Ishikawa (cell line): ENCODE results near the gene SDR42E1.

ENCODE experiments used
- CEBPB ChIP-seq: IDR thresholded peaks from 2 replicates; pipeline ENCODE4 v1.6.1; 2012
- CREB1 ChIP-seq: IDR thresholded peaks from 2 replicates; pipeline ENCODE4 v1.6.1; 2012; ENCODE audit warnings: low read depth
- EGR1 ChIP-seq: IDR thresholded peaks from 2 replicates; pipeline ENCODE4 v1.6.1; 2012
- EP300 ChIP-seq: IDR thresholded peaks from 2 replicates; pipeline ENCODE4 v1.6.1; 2012; ENCODE audit warnings: borderline replicate concordance
- FOXM1 ChIP-seq: IDR thresholded peaks from 2 replicates; pipeline ENCODE4 v1.6.1; 2012; ENCODE audit warnings: low read depth, borderline replicate concordance
- NFIC ChIP-seq: IDR thresholded peaks from 2 replicates; pipeline ENCODE4 v1.6.1; 2012
- RAD21 ChIP-seq: IDR thresholded peaks from 2 replicates; pipeline ENCODE4 v1.6.1; 2012; ENCODE audit warnings: low read depth
- TAF1 ChIP-seq: IDR thresholded peaks from 2 replicates; pipeline ENCODE4 v1.6.1; 2012; ENCODE audit warnings: low read depth, mild to moderate bottlenecking
- TCF12 ChIP-seq: IDR thresholded peaks from 2 replicates; pipeline ENCODE4 v1.6.1; 2012; ENCODE audit warnings: low read depth
- TEAD4 ChIP-seq: IDR thresholded peaks from 2 replicates; pipeline ENCODE4 v1.6.1; 2012
- YY1 ChIP-seq: IDR thresholded peaks from 2 replicates; pipeline ENCODE4 v1.6.1; 2012; ENCODE audit warnings: low read depth
- ZBTB7A ChIP-seq: IDR thresholded peaks from 2 replicates; pipeline ENCODE4 v1.6.1; 2012; ENCODE audit warnings: low read depth
- TF ChIP-seq, protein P1 (sequence below): IDR thresholded peaks from 2 replicates; pipeline ENCODE4 v1.6.1; 2012; ENCODE audit warnings: low read depth, mild to moderate bottlenecking
- TF ChIP-seq, protein P2 (sequence below): IDR thresholded peaks from 2 replicates; pipeline ENCODE4 v1.6.1; 2012
- TF ChIP-seq, protein P3 (sequence below): IDR thresholded peaks from 2 replicates; pipeline ENCODE4 v1.6.1; 2012

Gene SDR42E1

DNA sequence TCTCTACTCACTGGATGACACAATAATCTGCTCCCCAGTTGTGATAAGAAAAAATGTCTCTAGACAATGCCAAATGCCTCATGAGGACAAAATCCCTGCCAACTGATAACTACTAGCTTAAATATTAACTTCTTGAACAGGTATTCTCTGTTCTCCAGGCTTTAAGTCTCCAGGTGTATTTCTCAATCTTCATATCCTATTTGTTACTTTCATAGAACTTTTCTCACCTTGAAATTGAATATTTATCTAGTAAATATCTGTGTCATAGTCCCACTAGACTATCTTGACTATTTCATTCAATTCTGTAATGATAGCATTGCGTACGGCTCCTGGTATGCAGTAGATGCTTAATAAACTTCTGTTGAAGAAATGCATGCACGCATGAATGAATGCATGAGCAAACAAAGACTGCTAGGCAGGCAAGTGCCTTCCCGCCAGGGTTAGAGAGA is 39.7 kb upstream of the SDR42E1 start:
- TF ChIP-seq EGR1 (no peak), ZBTB7A (no peak), CREB1 (no peak)

DNA sequence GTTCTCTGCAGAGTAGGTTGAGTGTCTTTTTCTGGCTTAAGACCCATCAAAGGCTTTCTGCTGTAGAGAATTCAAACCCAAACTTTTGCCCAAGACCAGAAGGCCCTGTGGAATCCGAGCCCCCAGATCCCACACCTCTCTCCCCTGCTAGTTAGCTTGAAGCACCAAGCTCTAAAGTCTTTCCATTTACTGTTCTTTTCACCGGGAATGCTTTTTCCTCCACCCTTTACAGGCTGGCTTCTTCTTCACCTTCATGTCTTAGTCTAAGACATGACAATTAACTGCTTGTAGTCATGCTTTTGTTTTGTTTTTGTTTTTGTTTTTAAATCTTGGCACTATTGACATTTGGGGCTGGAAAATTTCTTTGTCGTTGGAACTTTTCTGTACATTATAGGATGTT is 39.2 kb upstream of the SDR42E1 start:
- TF ChIP-seq NFIC, result no peak
- no peak for TF ChIP-seq TAF1
- TF ChIP-seq, protein P1, sequence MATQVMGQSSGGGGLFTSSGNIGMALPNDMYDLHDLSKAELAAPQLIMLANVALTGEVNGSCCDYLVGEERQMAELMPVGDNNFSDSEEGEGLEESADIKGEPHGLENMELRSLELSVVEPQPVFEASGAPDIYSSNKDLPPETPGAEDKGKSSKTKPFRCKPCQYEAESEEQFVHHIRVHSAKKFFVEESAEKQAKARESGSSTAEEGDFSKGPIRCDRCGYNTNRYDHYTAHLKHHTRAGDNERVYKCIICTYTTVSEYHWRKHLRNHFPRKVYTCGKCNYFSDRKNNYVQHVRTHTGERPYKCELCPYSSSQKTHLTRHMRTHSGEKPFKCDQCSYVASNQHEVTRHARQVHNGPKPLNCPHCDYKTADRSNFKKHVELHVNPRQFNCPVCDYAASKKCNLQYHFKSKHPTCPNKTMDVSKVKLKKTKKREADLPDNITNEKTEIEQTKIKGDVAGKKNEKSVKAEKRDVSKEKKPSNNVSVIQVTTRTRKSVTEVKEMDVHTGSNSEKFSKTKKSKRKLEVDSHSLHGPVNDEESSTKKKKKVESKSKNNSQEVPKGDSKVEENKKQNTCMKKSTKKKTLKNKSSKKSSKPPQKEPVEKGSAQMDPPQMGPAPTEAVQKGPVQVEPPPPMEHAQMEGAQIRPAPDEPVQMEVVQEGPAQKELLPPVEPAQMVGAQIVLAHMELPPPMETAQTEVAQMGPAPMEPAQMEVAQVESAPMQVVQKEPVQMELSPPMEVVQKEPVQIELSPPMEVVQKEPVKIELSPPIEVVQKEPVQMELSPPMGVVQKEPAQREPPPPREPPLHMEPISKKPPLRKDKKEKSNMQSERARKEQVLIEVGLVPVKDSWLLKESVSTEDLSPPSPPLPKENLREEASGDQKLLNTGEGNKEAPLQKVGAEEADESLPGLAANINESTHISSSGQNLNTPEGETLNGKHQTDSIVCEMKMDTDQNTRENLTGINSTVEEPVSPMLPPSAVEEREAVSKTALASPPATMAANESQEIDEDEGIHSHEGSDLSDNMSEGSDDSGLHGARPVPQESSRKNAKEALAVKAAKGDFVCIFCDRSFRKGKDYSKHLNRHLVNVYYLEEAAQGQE, result no peak
- TF ChIP-seq TEAD4, result no peak
- TF ChIP-seq EP300, result no peak
- no peak for TF ChIP-seq ZBTB7A
- no peak for TF ChIP-seq FOXM1
- no peak for TF ChIP-seq TCF12
- TF ChIP-seq, protein P2, sequence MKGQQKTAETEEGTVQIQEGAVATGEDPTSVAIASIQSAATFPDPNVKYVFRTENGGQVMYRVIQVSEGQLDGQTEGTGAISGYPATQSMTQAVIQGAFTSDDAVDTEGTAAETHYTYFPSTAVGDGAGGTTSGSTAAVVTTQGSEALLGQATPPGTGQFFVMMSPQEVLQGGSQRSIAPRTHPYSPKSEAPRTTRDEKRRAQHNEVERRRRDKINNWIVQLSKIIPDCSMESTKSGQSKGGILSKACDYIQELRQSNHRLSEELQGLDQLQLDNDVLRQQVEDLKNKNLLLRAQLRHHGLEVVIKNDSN, result no peak
- no peak for TF ChIP-seq YY1
- TF ChIP-seq, protein P3, sequence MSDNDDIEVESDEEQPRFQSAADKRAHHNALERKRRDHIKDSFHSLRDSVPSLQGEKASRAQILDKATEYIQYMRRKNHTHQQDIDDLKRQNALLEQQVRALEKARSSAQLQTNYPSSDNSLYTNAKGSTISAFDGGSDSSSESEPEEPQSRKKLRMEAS, result no peak
- TF ChIP-seq EGR1, result no peak
- TF ChIP-seq CREB1, result no peak
- no peak for TF ChIP-seq RAD21
- TF ChIP-seq CEBPB, result no peak

DNA sequence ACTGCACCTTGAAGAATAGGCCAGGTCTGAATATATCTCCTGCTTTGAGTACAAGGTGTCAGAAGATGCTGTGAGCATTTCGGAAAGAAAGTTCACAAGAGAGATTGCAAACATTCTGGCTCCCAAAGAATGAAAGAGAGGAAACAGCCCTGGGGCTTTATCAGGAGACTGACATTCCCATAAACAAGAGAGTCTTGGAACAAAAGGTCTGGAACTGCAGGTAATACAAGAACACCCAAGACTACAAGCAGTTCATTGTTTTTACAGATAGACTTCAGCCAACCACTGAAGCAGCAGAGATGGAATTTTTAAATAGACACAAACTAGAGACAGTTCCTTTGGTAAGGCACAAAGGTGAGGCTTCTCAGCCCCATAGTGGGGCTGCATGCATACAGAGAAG is 38.2 kb upstream of the SDR42E1 start:
- TF ChIP-seq, protein P2, result no peak
- TF ChIP-seq TEAD4 (no peak), CEBPB (no peak), EGR1 (no peak), RAD21 (no peak), NFIC (no peak), TCF12 (no peak), FOXM1 (no peak), ZBTB7A (no peak), TAF1 (no peak), CREB1 (no peak), EP300 (no peak), YY1 (no peak)
- TF ChIP-seq, protein P3, result no peak
- TF ChIP-seq, protein P1, result no peak

DNA sequence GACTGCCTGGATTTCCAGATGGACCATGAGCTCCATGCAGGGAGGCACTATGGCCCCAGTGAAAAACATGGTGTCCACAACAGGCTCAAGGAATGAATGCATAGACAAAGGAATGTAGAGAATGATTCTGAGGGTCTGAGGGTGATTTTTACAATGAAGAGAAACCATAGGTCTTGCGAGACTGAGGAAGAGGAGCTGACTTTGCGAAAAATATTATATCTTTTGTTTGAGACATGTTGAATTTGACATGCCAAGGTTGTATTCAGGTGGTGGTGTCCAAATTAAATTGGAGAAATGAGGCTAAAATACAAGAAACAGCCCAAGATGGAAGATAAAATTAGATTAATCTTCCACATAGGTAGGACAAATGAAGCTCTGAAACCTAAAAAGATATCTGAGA is 36.5 kb upstream of the SDR42E1 start:
- TF ChIP-seq ZBTB7A (no peak), EGR1 (no peak), TEAD4 (no peak), CEBPB (no peak), TAF1 (no peak), CREB1 (no peak), NFIC (no peak), FOXM1 (no peak), TCF12 (no peak), RAD21 (no peak), YY1 (no peak), EP300 (no peak)
- TF ChIP-seq, protein P3, result no peak
- TF ChIP-seq, protein P1, result no peak
- TF ChIP-seq, protein P2, result no peak
